GM19023 (cell line): ENCODE results near the gene ZSCAN29.
"Not testable (repeated sequence)": the region's sequence is repeated elsewhere in the genome, so short reads cannot be mapped to it uniquely, and the experiment has no call there.

Experiments used
- ATAC-seq: cut with Tn5 transposase; IDR thresholded peaks from one replicate; pipeline ENCODE4 v1.9.1; 2021; ENCODE audit warnings: mild to moderate bottlenecking, moderate library complexity; ENCODE audit not compliant: unreplicated experiment

ZSCAN29 gene

GRCh38 chr15:43370975-43371974 lies at the start of gene ZSCAN29, which contains the start of gene TUBGCP4:
ZSCAN29 (minus strand) TSS chr15:43371043; CDS start chr15:43369913, 1,130 bp downstream.
TUBGCP4 (plus strand) TSS chr15:43371101; CDS start chr15:43371355, 254 bp downstream.
- peak; percentile 84 for ATAC-seq

- ATAC-seq, result no peak
Observed at GRCh38 chr15:43420435-43420834, 49.6 kb upstream of the ZSCAN29 start.

GRCh38 chr15:43414196-43414595 lies 43.4 kb upstream of the ZSCAN29 start:
- no peak for ATAC-seq

- ATAC-seq, result no peak
Observed at GRCh38 chr15:43412096-43412495, 41.3 kb upstream of the ZSCAN29 start.

GRCh38 chr15:43410572-43411214 lies 39.9 kb upstream of the ZSCAN29 start:
- no peak for ATAC-seq

GRCh38 chr15:43408789-43409188 lies 37.9 kb upstream of the ZSCAN29 start:
- ATAC-seq, result no peak

GRCh38 chr15:43406808-43407207 lies 36.0 kb upstream of the ZSCAN29 start:
- ATAC-seq, result no peak

- ATAC-seq, result no peak
Observed at GRCh38 chr15:43406189-43406588, 35.3 kb upstream of the ZSCAN29 start.

- ATAC-seq, result no peak
Observed at GRCh38 chr15:43404130-43404529, 33.3 kb upstream of the ZSCAN29 start.

GRCh38 chr15:43403616-43404015 lies 32.8 kb upstream of the ZSCAN29 start:
- no peak for ATAC-seq

- no peak for ATAC-seq
Observed at GRCh38 chr15:43402255-43402654, 31.4 kb upstream of the ZSCAN29 start.

GRCh38 chr15:43393592-43393991 lies 22.7 kb upstream of the ZSCAN29 start:
- ATAC-seq, result not testable (repeated sequence)

GRCh38 chr15:43390723-43391122 lies 19.9 kb upstream of the ZSCAN29 start:
- ATAC-seq, result no peak

- ATAC-seq, result no peak
Observed at GRCh38 chr15:43383070-43383469, 12.2 kb upstream of the ZSCAN29 start.

GRCh38 chr15:43382310-43382709 lies 11.5 kb upstream of the ZSCAN29 start:
- no peak for ATAC-seq

GRCh38 chr15:43378601-43379000 lies 7.8 kb upstream of the ZSCAN29 start:
- ATAC-seq, result no peak

- ATAC-seq, result no peak
Observed at GRCh38 chr15:43376017-43376705, 5.3 kb upstream of the ZSCAN29 start.

- ATAC-seq, result peak; percentile 50
Observed at GRCh38 chr15:43370310-43370974, 401 bp downstream of the ZSCAN29 start.

GRCh38 chr15:43361313-43361903 lies 9.4 kb downstream of the ZSCAN29 start:
- ATAC-seq, result no peak

- ATAC-seq, result no peak
Observed at GRCh38 chr15:43360821-43361220, 10.0 kb downstream of the ZSCAN29 start.
